GM23338 (cell line): ENCODE measurements around the gene MUC12.

ENCODE experiments used
- ETS1 ChIP-seq: IDR thresholded peaks from 2 replicates; pipeline ENCODE4 v1.6.1; 2016; ENCODE audit warnings: antibody characterized with exemption
- EZH2 ChIP-seq: fragments of 200-600 bp; sonication (generic); IDR thresholded peaks from one replicate; pipeline ENCODE4 v1.8.0; 2017; ENCODE audit warnings: antibody characterized with exemption, mild to moderate bottlenecking, low read depth; ENCODE audit not compliant: unreplicated experiment
- POLR2AphosphoS5 ChIP-seq: IDR thresholded peaks from 2 replicates; pipeline ENCODE4 v1.6.1; 2016; ENCODE audit warnings: antibody characterized with exemption, low read depth
- REST ChIP-seq: IDR thresholded peaks from one replicate; pipeline ENCODE4 v1.6.1; 2018; ENCODE audit warnings: antibody characterized with exemption; ENCODE audit not compliant: unreplicated experiment
- ZNF114 ChIP-seq: fragments of 250-450 bp; sonication (Bioruptor Pico); IDR thresholded peaks from 2 replicates; pipeline ENCODE4 v1.5.0; 2020; ENCODE audit warnings: mild to moderate bottlenecking, moderate library complexity
- TF ChIP-seq, protein P1 (sequence below), 2 experiments: fragments of 200-600 bp in 1 of 2; sonication (generic) in 1 of 2; conservative IDR thresholded peaks; 2 replicates each; pipeline versions ENCODE4 v1.5.1 to v1.6.1; 2016 to 2017; ENCODE audit warnings: antibody characterized with exemption in 2 of 2, low read depth in 2 of 2, mild to moderate bottlenecking in 2 of 2, moderate library complexity in 1 of 2

GRCh38 chr7:100957832-100958421, 11.4 kb upstream of the MUC12 start:
- TF ChIP-seq, protein P1, sequence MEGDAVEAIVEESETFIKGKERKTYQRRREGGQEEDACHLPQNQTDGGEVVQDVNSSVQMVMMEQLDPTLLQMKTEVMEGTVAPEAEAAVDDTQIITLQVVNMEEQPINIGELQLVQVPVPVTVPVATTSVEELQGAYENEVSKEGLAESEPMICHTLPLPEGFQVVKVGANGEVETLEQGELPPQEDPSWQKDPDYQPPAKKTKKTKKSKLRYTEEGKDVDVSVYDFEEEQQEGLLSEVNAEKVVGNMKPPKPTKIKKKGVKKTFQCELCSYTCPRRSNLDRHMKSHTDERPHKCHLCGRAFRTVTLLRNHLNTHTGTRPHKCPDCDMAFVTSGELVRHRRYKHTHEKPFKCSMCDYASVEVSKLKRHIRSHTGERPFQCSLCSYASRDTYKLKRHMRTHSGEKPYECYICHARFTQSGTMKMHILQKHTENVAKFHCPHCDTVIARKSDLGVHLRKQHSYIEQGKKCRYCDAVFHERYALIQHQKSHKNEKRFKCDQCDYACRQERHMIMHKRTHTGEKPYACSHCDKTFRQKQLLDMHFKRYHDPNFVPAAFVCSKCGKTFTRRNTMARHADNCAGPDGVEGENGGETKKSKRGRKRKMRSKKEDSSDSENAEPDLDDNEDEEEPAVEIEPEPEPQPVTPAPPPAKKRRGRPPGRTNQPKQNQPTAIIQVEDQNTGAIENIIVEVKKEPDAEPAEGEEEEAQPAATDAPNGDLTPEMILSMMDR (conservative IDR thresholded peaks at IDR 0.05; ENCODE audit: low read depth in 2 of 2), result no peak
- no peak for TF ChIP-seq ZNF114 (CRISPR knock-in tag)
- TF ChIP-seq POLR2AphosphoS5, result no peak
- TF ChIP-seq REST, result no peak
- TF ChIP-seq EZH2, result no peak
- no peak for TF ChIP-seq ETS1
